Osteocyte (in vitro differentiated cells): Measurements from ENCODE around the gene TWIST2. TPM values are rescaled to one million over a fixed set of nuclear protein-coding genes. Genes with fewer than 3 reads are reported as not detected.

Source experiments
- DNase-seq: peaks from one replicate; pipeline ENCODE4 v3.0.0; 2021; ENCODE audit warnings: mixed read lengths; ENCODE audit not compliant: unreplicated experiment; ENCODE audit errors: extremely low spot score
- H3K27ac Mint-ChIP-seq: one replicate; pipeline ENCODE4 v1.8.0; 2021; ENCODE audit warnings: mild to moderate bottlenecking, mixed read lengths; ENCODE audit not compliant: unreplicated experiment
- H3K27me3 Mint-ChIP-seq: one replicate; pipeline ENCODE4 v1.8.0; 2021; ENCODE audit warnings: mixed read lengths; ENCODE audit not compliant: unreplicated experiment
- H3K36me3 Mint-ChIP-seq: one replicate; pipeline ENCODE4 v1.8.0; 2021; ENCODE audit warnings: mixed read lengths; ENCODE audit not compliant: unreplicated experiment
- H3K4me1 Mint-ChIP-seq: one replicate; pipeline ENCODE4 v1.8.0; 2021; ENCODE audit warnings: mixed read lengths; ENCODE audit not compliant: unreplicated experiment
- H3K4me3 Mint-ChIP-seq: one replicate; pipeline ENCODE4 v1.8.0; 2021; ENCODE audit warnings: mild to moderate bottlenecking, moderate library complexity, mixed read lengths; ENCODE audit not compliant: unreplicated experiment
- H3K9me3 Mint-ChIP-seq: one replicate; pipeline ENCODE4 v1.8.0; 2021; ENCODE audit warnings: mixed read lengths; ENCODE audit not compliant: unreplicated experiment
- CTCF ChIP-seq: fragments of 200-600 bp; sonication (generic); IDR thresholded peaks from 2 replicates; pipeline ENCODE4 v1.5.0; 2021; ENCODE audit warnings: antibody characterized with exemption, mild to moderate bottlenecking, moderate library complexity
- total RNA-seq: library from RNA; stranded (reverse); gene quantifications from 2 replicates; pipeline ENCODE4 v1.2.1, GENCODE V29; 2021

TWIST2 gene
- total RNA-seq, 1 donor from 2014 or later: 6.0 TPM

- no peak for DNase-seq
- peaks cover 2% of the 10 kb centered on the region for H3K4me1 Mint-ChIP-seq
- H3K27me3 Mint-ChIP-seq: peaks cover 8% of the 10 kb centered on the region
- H3K9me3 Mint-ChIP-seq: no peaks in the 10 kb centered on the region
- H3K36me3 Mint-ChIP-seq: no peaks in the 10 kb centered on the region
- H3K4me3 Mint-ChIP-seq: no peak overlapping the region
- no peak for TF ChIP-seq CTCF
- H3K27ac Mint-ChIP-seq: no peak overlapping the region
These were observed 72.2 kb downstream of the TWIST2 start for GRCh38 chr2:238920053-238920452.

- Mint-ChIP-seq H3K4me3 (no peak overlapping the region), H3K9me3 (no peaks in the 10 kb centered on the region), H3K27me3 (peaks cover 8% of the 10 kb centered on the region), H3K27ac (no peak overlapping the region), H3K36me3 (no peaks in the 10 kb centered on the region), H3K4me1 (peaks cover 2% of the 10 kb centered on the region)
- no peak for DNase-seq
- no peak for TF ChIP-seq CTCF
These were observed 72.7 kb downstream of the TWIST2 start for GRCh38 chr2:238920601-238921001.

GRCh38 chr2:238921259-238921658, 73.4 kb downstream of the TWIST2 start:
- Mint-ChIP-seq H3K36me3 (no peaks in the 10 kb centered on the region), H3K27ac (no peak overlapping the region), H3K4me1 (no peaks in the 10 kb centered on the region), H3K9me3 (no peaks in the 10 kb centered on the region), H3K27me3 (peaks cover 6% of the 10 kb centered on the region), H3K4me3 (no peak overlapping the region)
- DNase-seq: no peak
- TF ChIP-seq CTCF: no peak

GRCh38 chr2:238921681-238922319, 73.9 kb downstream of the TWIST2 start:
- no peak overlapping the region for H3K27ac Mint-ChIP-seq
- no peaks in the 10 kb centered on the region for H3K36me3 Mint-ChIP-seq
- H3K27me3 Mint-ChIP-seq: peaks cover 6% of the 10 kb centered on the region
- H3K9me3 Mint-ChIP-seq: no peaks in the 10 kb centered on the region
- no peaks in the 10 kb centered on the region for H3K4me1 Mint-ChIP-seq
- H3K4me3 Mint-ChIP-seq: no peak overlapping the region
- no peak for TF ChIP-seq CTCF
- no peak for DNase-seq

- peaks cover 6% of the 10 kb centered on the region for H3K27me3 Mint-ChIP-seq
These were observed 74.5 kb downstream of the TWIST2 start for GRCh38 chr2:238922435-238922834.

More at GRCh38 chr2:238922435-238922834, 74.5 kb downstream of the TWIST2 start:
- Mint-ChIP-seq H3K4me1 (no peaks in the 10 kb centered on the region), H3K27ac (no peak overlapping the region), H3K9me3 (no peaks in the 10 kb centered on the region), H3K4me3 (no peak overlapping the region), H3K36me3 (no peaks in the 10 kb centered on the region)
- no peak for TF ChIP-seq CTCF
- DNase-seq: no peak
